Measurements from ENCODE around the gene RAI1.
A peak's percentile ranks its signal among the peaks of the same experiment; 100 is the strongest.

Gene RAI1

DNA sequence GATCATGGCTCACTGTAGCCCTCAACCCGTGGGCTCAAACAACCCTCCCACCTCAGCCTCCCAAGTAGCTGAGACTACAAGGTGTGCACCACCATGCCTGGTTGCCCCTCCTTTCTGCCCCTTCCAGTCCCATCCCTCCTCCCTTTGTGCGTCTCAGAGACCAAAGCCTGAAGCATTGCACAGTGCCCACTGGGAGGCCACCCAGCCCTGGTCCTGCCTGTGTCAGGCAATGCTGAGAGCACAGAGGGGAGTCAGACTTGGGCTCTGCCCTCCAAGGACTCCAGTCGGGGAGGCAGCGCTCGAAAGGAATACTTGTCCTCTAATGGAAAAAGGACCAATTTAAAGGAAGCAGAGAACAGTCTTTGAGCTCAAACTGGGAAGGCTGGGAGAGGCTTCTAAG lies 20.4 kb downstream of the RAI1 start:
- no peak overlapping the region for H3K4me3 ChIP-seq (replicated peaks in 1 of 2; ENCODE audit: low read depth in 2 of 2, low read length in 2 of 2)
- DNase-seq (ENCODE audit: low read depth in 2 of 2): no peak
- TF ChIP-seq, protein P1, sequence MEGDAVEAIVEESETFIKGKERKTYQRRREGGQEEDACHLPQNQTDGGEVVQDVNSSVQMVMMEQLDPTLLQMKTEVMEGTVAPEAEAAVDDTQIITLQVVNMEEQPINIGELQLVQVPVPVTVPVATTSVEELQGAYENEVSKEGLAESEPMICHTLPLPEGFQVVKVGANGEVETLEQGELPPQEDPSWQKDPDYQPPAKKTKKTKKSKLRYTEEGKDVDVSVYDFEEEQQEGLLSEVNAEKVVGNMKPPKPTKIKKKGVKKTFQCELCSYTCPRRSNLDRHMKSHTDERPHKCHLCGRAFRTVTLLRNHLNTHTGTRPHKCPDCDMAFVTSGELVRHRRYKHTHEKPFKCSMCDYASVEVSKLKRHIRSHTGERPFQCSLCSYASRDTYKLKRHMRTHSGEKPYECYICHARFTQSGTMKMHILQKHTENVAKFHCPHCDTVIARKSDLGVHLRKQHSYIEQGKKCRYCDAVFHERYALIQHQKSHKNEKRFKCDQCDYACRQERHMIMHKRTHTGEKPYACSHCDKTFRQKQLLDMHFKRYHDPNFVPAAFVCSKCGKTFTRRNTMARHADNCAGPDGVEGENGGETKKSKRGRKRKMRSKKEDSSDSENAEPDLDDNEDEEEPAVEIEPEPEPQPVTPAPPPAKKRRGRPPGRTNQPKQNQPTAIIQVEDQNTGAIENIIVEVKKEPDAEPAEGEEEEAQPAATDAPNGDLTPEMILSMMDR (IDR thresholded peaks at IDR 0.05; ENCODE audit: low read depth, low read length): no peak

DNA sequence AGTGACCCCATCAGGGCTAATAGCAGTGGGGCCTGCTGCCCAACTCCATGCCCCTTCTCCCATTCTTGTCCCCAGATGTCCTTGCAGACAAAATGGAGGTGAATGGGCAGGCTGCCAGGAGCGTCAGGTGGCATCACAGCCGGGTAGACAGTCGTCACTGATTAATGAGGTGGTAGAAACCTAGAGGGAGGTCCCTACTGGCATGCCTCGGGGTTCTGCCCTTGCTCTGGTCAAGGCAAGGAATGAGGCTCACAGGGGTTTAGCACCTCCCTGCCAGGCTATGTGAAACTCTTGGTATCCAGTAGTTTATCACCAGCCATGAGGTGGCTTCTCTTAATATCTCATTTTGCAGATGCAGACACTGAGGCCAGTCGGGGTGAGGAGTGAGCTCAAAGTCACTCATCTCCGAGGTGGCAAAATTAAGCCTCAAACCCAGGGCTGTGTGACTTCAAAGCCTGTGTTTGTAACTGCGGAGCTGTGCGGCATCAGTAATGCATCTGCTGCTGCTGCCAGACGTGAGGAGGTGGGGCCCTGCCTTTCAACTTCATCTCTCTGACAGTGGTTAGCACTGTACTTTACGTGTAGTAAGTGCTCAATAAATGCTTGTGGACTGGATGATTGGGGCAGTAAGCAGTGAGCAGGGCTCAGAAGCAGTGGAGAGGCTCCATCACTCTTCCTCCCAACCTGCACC lies 21.3 kb downstream of the RAI1 start:
- TF ChIP-seq, protein P1 (IDR thresholded peaks at IDR 0.05; ENCODE audit: low read depth, low read length): no peak
- no peak overlapping the region for H3K4me3 ChIP-seq (replicated peaks in 1 of 2; ENCODE audit: low read depth in 2 of 2, low read length in 2 of 2)
- DNase-seq (ENCODE audit: low read depth in 2 of 2): no peak

DNA sequence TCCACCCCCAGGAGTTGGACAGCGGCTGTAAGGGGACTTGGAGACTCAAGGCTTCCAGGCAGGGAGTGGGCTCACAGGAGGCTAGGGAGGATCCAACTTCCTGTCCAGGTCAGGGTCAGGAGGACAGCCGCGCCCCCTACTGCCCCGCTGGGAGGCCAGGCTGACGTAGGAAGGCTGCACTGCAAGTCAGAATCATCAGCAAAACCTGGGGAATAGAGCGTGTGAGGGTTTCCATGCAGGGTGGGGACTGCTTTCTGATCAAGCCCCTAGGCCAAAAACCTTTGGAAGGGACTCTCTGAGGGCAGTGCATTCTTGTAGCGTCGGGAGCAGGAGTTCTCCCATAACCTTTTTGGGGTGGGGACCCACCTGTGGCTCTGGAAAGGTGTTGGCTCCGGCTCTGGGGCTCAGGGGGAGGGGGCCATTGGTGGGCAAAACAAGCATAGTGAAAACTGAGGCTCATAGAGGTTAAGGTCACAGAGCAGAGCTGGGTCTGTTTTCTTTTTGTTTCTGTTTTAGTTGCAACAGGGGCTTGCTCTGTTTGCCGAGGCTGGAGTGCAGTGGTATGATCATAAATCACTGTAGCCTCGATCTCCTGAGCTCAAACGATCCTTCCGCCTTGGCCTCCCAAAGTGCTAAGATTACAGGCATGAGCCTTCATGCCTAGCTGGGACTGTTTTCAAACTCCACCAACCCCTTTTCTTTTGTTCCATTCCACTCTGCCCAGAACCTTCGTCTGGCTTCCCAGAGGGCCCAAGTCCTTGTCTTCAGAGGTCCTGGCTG lies 22.1 kb downstream of the RAI1 start:
- H3K4me3 ChIP-seq (replicated peaks in 1 of 2; ENCODE audit: low read depth in 2 of 2, low read length in 2 of 2): no peak overlapping the region
- peak in 1 of 2 donors; percentile 60 for DNase-seq (ENCODE audit: low read depth in 2 of 2)
- TF ChIP-seq, protein P1 (IDR thresholded peaks at IDR 0.05; ENCODE audit: low read depth, low read length): peak; percentile 6

DNA sequence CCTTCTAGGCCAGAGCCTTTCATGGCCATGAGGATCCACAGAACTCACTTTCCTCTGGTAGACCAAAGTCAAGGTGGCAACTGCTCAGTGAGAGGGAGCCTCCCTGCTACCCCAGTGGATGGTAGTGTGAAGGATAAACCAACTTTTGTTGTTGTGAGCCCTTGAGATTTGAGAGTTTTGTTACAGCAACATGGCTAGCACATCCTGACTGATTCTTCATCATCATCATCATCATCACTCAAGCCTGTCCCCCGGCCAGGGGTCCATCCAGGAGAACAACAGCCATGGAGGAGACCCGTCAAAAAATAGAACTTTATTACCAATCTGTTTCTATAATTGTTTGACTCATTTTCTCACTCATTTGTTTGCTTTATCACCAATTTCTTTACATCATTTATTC lies 23.7 kb downstream of the RAI1 start:
- TF ChIP-seq, protein P1 (IDR thresholded peaks at IDR 0.05; ENCODE audit: low read depth, low read length): no peak
- no peak overlapping the region for H3K4me3 ChIP-seq (replicated peaks in 1 of 2; ENCODE audit: low read depth in 2 of 2, low read length in 2 of 2)
- DNase-seq (ENCODE audit: low read depth in 2 of 2): no peak

DNA sequence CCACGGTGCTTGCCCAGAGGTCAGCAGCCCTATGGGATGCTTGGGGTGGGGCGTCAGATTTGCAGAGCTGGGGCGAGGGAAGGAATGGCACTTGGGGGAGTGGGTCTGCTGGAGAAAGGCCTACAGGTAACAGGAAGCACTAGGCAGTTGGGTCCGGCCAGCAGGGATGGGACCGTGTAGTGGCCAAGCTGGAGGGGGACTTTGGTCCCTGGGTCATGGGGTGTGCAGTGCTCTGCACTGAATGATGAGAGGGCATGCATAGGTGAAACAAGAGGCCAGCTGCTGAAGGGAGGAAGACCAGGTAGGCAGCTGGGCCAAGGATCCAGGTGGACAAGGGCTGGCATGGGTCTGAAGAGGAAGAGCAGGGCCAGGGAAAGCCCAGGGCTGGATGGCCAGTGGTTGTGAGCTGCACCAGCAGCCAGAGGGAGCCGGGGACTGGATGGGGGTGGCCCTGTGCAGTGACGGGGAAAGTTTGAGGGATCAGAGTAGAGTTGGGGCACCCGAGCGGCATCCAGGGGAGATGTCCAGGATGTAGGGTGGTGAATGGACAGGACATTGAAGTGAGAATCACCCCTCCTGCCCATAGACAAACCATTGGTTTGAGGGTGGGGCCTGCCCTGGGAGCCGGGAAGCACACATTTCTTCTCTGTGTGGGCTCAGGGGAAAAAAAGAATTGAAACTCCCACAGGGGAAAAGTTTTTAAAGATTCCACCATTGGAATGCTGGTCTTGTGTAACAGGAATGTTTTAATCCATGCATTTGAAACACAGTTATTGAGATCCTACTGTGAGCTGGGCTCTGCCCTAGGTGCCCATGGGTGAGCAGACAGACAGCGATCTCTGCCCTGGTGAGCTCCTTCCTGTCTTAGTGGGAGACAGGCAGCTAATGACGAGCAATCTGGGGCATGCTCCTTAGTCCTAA lies 25.1 kb downstream of the RAI1 start:
- TF ChIP-seq, protein P1 (IDR thresholded peaks at IDR 0.05; ENCODE audit: low read depth, low read length): no peak
- no peak for DNase-seq (ENCODE audit: low read depth in 2 of 2)
- H3K4me3 ChIP-seq (replicated peaks in 1 of 2; ENCODE audit: low read depth in 2 of 2, low read length in 2 of 2): no peak overlapping the region

DNA sequence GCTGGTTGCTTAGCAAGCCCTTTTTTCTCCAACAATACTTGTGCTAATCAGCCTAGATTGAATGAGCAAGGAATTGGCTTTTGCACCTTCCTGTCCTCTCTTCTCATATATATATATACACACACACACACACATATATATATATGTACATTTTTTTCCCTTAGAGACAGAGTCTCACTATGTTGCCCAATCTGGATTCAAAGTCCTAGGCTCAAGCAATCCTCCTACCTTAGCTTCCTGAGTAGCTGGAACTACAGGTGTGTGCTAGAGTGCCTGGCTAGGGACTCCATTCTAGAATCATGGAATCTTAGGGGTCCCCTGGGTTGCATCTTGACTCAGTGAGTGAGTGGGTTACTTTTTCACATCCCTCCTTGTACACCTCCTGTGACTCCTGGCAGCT lies 27.0 kb downstream of the RAI1 start:
- TF ChIP-seq, protein P1 (IDR thresholded peaks at IDR 0.05; ENCODE audit: low read depth, low read length): no peak
- DNase-seq (ENCODE audit: low read depth in 2 of 2): no peak
- H3K4me3 ChIP-seq (replicated peaks in 1 of 2; ENCODE audit: low read depth in 2 of 2, low read length in 2 of 2): no peak overlapping the region
